ENCODE measurements around the gene SORD. TPM values are rescaled to one million over a fixed set of nuclear protein-coding genes. Genes with fewer than 3 reads are reported as not detected.

The SORD gene
- total and polyA plus RNA-seq, 9 of the 15 experiments (the other 6 are each of a cell fraction or from before 2014, with no cell fraction given), result 5.9 to 79.2 (median 29.6) TPM

GRCh38 chr15:45030743-45031142 lies 7.7 kb downstream of the SORD start:
- H3K9ac ChIP-seq (ENCODE audit: insufficient read depth in 1 of 2, low read depth in 2 of 2, low read length in 2 of 2), result no peak overlapping the region
- no peaks in the 10 kb centered on the region for H3K27me3 ChIP-seq (ENCODE audit: control insufficient read depth in 2 of 2, insufficient read depth in 2 of 2, low read length in 2 of 2)
- no peaks in the 10 kb centered on the region for H3K9me1 ChIP-seq (ENCODE audit: control insufficient read depth, insufficient read depth, low read length)
- BruUV-seq (replicated peaks), result no TSS peak
- peaks cover 5% of the 10 kb centered on the region for H3K9me3 ChIP-seq (replicated peaks; ENCODE audit: control insufficient read depth, insufficient read depth, low read depth, low read length)
- no peak for DNase-seq (ENCODE audit: extremely low read depth in 1 of 4, low spot score in 3 of 4)
- peak overlapping the region; percentile 23; the same call in 1 of the 3 replicates for H3K27ac ChIP-seq (ENCODE audit: extremely low read depth, low read depth, low read length)
- peak overlapping the region; percentile 3; the same call in 1 of the 2 replicates for H3K4me2 ChIP-seq (ENCODE audit: insufficient read depth, low read length)
- FAIRE-seq, result no peak
- no peaks in the 10 kb centered on the region for H4K20me1 ChIP-seq (replicated peaks; ENCODE audit: control insufficient read depth, insufficient read depth, low read length)
- peaks cover 16% of the 10 kb centered on the region for H3K79me2 ChIP-seq (ENCODE audit: control insufficient read depth, insufficient read depth, low read length)
- H3K36me3 ChIP-seq (ENCODE audit: control insufficient read depth, insufficient read depth, low read length), result peaks cover 24% of the 10 kb centered on the region
- ChIA-PET CTCF (ENCODE audit: low intra/inter-chr PET ratio) (no interaction called here), POLR2A (no interaction called here)
- 84% methylated on average over 3 of the region's 3 CpGs for WGBS (ENCODE audit: insufficient coverage, low coverage, missing lambda C conversion rate)
- intact Hi-C loops (cut with micrococcal nuclease) (no loop called here), in situ Hi-C loops (cut with MboI) (no loop called here)
- TF ChIP-seq ZBTB43 (CRISPR knock-in tag; IDR thresholded peaks at IDR 0.05) (no peak), CEBPG (CRISPR knock-in tag; IDR thresholded peaks at IDR 0.05) (0 out of 2 replicates have a peak, but pooled peaks have one; percentile 12), CEBPG (tag; conservative IDR thresholded peaks at IDR 0.05 in 1 of 2, IDR thresholded peaks at IDR 0.05 in 1 of 2) (no peak), CEBPB (tag; IDR thresholded peaks at IDR 0.05) (peak; percentile 79)
- no peak; the same call in 2 of the 3 replicates for ATAC-seq
- peaks cover 12 to 27% of the 10 kb centered on the region in 2 experiments; a peak in 4 of 5 replicates for H3K4me1 ChIP-seq (replicated peaks in 1 of 2; ENCODE audit: control insufficient read depth in 2 of 2, insufficient read depth in 2 of 2, low read length in 2 of 2)
- no peak overlapping the region for H3K4me3 ChIP-seq
- H2AFZ ChIP-seq (ENCODE audit: low read depth, low read length), result no peak overlapping the region

Data from K562 (cell line).